NCI-H146 (cell line): ENCODE measurements around the gene FRMD4B.
A peak's percentile ranks its signal among the peaks of the same experiment; 100 is the strongest.
"Not testable (repeated sequence)": the region's sequence is repeated elsewhere in the genome, so short reads cannot be mapped to it uniquely, and the experiment has no call there.

ENCODE experiments used
- DNase-seq: peaks from one replicate; lab custom pipeline; 2025; lab: John Stamatoyannopoulos, UW

The FRMD4B gene

DNA sequence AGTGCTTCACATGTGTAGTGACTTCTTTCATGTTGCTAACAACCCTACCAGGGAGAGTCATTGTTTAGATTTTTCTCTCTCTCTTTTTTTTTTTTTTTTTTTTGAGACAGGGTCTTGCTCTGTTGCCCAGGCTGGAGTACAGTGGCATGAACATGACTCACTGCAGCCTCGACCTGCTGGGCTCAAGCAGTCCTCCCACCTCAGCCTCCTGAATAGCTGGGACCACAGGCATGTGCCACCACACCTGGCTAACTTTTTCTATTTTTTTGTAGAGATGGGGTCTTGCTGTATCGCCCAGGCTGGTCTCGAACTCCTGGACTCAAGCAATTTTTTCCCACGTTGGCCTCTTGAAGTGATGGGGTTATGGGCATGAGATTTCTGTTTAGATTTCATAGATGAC lies 63.4 kb downstream of the FRMD4B start:
- not testable (repeated sequence) for DNase-seq

DNA sequence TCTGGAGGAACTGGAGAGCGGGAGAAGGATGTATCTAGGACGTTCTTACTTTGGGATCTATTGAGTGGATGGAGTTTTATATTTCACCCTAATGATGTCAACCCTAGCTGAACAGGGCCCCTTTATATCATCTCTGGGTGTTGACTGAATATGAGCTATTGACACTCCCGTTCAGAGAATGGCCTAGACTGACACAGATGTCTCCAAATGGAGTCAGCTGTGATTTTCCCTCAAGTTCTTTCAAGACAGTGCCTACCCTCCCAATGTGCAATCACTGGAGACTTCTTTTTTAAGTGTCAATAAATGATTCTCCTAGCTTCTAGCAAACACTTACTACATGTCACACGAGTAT lies 63.8 kb downstream of the FRMD4B start:
- no peak for DNase-seq

DNA sequence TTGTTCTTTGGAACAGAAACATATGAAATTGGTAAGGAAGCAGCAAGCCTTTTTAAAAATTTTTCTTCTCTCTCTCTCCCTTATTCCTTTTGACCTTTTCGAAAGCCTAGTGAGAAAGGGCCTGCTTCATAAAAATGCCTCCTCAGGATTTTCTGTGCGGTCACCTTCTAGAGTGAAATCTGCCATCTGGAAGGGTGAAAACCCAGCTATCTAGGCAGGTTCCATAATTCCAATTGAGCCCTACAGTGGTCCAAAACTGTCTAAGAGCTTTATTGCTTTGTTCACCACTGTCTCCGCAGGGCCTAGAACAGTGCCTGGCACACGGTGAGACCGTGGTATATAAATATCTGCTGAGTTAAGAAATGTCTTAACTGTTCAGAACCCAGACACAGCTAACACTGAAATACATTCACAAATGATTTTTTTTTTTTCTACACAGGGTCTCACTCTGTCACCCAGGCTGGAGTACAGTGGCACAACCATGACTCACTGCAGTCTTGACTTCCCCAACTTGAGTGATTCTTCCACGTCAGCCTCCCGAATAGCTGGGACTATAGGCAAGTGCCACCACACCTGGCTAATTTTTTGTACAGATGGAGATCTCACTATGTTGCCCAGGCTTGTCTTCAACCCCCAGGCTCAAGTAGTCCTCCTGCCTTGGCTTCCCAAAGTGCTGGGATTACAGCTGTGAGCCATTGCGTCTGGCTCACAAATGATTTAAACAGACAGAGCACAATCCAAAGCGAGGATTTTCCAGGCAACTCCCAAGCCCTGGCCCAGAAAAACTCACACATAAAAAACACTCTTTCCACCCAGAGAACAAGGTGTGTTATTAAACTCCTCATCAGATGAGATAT lies 64.4 kb downstream of the FRMD4B start:
- no peak for DNase-seq

DNA sequence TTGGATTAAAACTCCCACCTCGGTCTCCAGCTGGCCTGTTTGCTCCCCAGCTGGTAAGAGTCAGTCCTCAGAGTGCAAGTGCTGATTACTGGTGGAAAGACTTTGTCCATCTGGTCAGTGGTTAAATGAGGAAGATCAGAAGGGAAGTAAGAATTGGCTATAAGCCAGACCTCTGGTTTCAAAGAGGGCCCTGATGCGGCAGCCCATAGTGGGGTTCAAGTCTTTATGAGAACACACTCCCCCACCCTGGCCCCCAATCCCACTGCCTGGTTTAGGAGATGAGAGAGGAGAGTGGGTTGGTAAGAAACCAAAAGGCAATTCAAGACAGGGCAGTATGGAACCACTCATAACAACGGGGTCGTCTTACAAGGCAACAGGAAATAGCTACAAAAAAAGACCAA lies 65.0 kb downstream of the FRMD4B start:
- DNase-seq: no peak

DNA sequence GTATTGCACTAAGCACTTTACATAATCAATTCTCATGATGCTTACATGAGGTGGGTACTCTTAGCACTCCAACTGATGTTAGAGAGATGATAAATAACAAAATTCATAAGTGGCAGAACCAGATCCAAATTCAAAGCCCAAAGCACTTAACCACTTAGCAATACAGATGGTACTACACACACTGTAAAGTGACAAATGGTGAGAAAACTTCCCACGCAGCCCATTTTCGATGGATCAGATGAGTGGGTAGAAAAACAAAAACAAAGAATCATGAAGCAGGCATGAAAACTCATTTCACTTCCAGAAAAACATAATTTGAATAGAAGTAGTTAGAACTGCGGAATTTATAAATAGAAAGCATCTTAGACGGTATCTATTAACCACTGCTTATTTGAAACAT lies 66.2 kb downstream of the FRMD4B start:
- DNase-seq: no peak

DNA sequence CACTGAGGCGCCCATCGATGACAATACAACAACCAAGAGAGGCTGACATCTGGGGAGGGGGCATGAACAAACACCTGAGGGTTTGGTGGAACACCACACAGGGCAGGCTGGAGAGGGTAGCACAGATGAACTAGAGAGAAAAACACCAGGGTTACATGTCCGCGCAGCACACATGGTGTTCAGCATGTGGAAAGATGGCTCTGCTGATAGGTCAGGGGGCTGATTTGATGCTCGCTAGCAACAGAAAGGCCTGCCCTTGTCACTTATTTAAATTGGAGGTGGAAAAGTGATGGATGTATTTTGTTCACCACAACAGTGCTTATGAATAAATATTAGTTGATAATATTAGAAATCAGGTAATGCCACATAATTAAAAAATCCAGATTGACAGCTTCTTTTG lies 67.5 kb downstream of the FRMD4B start:
- DNase-seq: no peak

DNA sequence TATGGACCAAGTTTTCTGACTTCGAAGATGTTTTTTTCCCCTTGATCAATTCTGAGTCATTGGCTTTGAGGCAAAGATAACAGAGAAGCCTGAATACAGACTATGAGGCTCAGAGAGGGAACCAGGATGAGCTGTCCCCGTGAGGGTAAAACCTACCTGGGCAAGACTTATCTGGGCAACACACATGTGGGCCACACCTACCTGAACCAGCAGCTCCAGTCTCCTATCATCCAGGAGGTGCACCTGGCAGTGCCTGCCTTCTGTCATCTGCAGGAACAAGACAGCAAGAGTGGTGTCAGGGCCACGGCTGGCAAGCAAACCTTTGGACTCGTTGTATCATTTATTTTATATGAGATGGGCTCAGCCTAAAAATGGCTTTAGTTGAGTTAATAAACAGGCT lies 72.6 kb downstream of the FRMD4B start:
- no peak for DNase-seq

DNA sequence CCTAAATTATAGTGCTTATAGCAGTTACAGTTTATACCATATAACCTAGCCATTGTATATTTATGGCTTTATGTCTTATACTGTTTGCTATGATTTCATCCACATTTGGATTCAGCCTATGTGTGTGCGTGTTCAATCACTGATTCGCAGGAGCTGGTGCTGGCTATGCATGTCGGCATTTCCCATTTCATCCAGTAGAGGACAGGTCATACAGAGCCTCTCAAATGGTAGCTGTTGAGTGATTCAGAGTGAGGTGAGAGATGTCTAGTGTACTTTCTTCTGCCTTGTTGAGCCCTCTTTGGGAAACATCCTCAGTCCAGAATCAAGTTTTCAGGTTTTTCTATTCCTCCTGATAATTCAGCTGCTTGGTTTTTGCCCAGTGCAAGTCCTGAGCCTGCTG lies 76.1 kb downstream of the FRMD4B start:
- peak; percentile 3 for DNase-seq

DNA sequence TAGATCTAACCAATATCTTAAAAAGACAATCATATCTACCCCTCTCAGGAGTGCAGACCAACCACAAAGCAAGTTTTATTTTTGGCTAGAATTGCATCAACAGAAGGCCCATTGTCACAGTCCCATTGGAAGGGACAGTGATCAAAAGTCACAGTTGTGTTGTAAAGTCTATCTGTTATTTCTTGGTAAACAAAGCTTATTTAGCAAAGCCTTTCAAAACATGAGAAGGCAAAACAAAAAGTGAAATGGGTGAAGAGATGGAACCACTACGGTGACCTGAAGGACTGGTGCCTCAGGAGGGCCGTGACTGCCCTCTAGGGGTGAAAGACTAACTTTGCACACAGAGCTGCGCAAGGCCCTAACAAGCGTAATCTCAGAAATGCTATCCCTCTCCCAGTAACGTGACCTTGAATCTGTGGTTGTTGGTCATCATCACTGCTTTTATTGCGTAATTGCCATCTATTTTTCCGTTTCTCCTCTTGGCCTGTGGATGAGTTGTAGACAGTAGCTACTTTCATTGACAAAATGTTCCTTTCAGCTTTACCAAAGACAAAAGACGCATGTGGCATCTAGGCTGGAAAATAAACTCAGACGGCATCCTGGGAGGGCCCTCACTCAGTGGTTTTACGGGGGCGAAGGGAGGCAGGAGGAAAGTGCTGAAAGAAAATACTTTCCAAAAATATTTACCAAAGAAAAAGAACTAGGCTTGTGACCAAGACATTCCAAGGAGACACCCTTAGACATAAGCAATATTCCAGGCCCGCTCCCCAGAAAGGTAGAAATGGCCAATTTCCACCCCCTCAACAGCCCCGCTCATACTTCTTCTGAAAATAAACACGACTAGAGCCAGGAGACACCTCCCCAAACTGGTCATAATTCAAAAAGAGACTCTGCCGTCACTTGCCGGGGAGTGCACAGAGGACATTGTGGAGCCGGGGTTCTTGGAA lies 79.4 kb downstream of the FRMD4B start:
- peak; percentile 70 for DNase-seq

DNA sequence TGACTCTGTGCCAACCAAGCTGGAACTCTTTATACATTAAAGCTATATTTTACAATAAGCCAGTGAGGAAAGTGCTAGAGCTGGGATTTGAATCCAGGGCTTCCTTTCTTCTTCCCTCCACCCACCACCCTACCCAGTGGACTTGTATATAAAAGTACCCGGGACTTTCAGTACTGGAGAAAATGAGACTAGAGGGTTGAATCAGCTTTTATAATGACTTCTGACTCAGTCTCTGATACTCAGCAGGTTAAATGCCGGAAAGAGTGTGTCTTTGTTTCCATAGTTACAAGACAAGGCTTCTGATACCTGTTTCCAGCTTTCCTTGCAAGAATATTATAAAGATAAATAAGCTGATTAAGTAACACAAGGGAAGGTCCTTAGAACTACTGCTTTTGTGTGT lies 80.9 kb downstream of the FRMD4B start:
- DNase-seq: no peak

DNA sequence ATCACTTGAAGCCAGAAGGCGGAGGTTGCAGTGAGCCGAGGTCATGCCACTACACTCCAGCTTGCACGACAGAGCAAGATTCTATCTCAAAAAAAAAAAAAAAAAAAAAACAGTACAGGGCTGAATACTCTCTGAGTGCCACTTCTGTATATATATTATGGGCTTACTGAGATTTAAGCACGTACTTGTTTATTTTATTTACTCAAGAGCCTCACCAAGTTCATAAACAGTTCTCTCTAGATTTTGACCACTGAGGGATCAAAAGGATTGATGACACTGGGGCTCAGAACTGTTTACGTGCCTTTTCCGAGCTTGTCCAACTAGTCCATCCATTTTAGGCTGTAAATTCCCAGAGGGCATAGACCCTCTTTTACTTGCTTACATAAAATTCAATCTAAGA lies 81.5 kb downstream of the FRMD4B start:
- DNase-seq: no peak

DNA sequence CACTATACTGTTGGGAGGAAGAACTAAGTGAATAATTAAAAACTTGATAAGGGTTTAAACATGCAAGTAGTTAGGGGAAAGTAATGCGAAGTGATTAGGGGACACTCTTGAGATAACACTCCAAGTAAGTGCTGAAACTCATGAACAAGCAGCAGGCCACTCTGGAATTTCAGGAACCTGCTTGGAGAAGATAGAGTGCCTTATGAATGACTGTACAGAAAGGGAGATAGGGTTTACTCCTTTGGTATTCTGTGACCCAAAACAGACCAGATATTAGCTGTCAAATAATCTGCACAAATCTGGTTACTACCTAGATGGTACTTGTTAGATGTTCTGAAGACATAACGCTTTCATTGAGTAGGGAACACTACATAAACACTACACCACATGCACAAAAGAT lies 85.6 kb downstream of the FRMD4B start:
- no peak for DNase-seq

DNA sequence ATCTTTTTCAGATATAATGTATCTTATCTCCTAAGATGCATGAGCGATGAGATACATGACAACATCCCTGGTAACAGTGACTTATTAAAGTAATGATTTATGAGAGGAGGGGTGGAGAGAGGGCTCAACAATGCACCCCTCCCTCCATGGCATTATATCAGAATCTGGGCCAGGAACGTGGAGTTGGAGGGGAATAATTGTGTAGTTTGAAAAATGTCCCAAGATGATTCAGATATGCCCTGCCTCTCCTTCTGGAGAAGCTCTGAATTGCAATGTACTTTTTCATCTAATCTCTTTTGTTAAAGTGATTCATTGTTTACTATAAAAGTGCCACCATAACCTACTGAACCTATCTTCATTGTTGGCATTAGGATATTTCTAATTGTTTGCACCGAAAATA lies 86.5 kb downstream of the FRMD4B start:
- DNase-seq: no peak

DNA sequence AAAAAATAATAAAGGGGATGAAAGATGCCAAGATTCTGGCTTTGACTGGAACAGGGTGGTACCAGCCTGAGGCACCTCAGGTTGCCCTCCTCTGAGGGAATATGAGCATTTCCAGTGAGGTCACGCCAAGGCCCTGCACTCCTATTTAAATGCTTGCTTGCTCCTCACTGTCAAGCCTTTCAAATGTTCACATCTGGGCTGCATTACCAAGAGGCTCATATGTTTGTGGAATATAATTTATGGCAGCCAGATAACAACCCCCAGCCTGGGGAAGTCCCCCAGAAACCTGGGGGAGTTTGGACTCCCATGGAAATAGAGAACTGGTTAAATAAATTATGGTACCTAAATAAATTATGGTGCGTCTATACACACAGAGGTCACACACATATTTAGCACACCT lies 88.4 kb downstream of the FRMD4B start:
- no peak for DNase-seq

DNA sequence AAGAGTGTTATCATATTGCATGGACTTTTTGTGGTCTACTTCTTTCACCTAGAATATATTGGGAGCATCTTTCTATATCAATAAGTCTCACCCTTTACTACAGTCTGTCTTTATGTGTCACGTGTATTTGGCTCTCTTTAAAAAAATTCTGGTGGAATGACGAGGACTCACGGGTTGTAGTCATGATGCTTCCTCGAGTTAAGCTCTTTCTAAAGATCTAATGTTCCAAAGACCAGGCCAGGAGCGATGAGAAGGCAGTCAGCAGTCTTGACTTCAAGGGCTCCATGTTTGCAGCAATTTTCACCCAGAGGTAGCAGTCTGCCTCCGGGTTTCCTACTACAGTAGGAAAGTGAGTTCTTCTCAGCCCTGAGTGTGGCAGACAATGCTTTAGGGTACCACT lies 88.9 kb downstream of the FRMD4B start:
- no peak for DNase-seq

DNA sequence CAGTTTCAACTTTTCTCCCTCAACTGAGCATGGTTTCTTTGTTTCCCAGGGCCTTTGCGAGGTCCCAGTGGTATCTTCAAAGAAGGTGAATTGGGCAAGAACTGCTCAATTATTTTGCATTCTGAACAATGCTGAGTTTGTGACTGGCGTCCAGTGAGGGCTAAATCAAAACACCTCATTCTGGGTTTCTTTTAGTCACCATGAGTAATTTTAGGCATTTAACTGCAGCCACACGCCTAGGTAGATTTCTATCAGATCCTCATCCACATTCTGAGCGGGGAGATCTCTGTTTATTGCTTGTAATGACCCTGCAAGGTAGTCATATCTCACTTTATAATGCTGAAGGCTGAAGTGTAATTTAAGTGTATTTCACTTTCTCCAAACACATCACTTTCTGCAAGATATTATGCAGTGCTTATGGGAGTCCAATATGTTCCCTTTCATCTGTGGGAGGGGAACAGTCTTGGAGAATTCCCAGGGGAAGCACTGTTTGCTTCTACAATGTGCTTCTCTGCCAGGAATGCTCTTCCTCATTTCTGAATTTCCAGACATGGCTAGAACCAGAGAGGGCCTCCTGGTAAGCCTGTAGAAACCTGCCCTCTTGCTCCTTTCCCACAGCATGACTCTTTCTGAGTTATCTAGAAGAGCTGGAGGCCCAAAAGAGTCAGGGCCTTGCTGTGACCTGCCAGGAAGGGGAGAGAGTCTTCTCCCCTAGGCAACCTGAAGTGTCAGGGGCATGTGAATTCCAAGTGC lies 91.7 kb downstream of the FRMD4B start:
- DNase-seq: no peak

DNA sequence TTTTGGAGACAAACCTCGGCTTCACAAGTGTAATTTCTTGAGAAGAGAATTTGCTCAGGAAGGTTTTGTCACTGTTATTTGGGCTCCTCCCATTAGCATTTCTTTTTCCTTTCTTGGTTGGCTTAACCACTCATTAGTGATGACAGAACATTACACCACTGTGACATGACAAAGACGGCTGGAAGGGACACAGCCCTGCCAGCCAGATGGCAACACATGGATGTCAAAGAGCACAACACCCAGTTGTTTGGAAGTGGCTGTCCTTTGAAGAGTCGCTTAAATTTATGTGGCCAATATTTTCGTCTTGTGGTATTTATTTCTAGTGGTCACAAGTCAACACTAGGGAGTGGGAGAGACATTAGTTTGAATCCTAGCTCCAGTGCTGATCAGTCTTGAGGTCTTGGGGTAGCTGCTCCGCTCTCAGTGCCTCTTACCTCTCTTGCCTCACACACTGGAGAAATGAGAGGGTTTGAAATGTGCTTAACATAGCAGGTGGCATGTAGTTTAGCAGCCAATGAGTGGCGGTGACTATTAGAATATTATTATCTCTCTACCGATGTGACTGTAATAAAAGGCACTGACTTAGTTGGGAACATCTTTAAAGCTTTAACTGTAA lies 92.8 kb downstream of the FRMD4B start:
- DNase-seq: no peak

DNA sequence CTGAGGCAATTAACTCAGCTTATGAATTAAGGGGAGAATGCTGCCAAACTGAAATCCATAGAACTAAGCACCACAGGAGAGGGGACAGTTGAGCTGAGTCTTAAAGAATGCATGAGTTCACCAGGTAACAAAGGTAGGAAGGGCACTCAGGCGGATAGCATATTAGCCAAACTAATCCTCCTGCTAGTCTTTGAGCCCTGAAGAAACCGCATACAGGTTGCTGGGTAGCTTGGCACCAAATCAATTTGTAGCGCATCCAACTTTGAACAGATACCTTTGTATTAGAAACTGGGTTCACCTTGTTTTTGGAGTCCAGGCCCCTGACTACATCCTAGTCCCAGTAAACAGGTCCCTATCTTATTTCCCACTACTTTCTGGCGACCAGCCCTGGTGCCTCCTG lies 93.7 kb downstream of the FRMD4B start:
- DNase-seq: no peak

DNA sequence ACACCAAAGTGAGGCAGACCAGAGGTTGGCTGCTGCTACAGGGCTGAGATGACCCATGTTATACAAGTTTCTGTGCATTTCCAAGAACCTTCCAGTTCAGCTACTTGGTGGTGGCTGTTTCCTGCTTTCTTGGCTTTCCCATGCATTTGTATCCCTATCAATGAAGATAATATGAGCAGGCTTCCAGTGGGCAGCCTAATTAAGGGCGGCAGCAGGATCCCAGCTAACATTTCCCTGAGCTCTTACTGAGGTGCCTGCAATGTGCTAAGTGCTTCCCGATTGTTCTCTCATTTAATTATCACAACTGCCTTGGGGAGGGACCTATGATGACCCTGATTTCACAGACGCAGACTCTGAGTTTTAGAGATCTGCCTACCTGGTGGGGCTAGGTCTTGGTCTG lies 95.5 kb downstream of the FRMD4B start:
- DNase-seq: no peak

DNA sequence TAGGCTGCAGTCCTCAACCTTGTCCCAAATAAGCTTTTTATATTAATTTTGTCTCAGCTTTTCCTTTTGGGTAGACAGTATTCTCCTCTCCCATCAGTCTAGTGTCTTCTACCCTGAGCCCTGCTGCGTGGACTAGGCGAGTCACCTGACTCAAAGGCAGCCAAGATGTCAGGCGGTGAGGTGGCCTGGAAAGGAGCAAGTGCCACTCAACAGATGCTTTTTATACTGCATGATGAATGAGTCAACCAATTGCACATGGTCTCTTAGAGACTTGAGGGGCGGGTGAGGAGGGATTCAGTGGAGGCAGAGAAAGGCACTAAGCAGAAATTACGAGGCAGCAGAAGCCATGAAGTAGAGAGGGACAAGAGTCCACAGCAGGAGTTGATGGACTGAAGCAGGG lies 95.9 kb downstream of the FRMD4B start:
- DNase-seq: no peak

DNA sequence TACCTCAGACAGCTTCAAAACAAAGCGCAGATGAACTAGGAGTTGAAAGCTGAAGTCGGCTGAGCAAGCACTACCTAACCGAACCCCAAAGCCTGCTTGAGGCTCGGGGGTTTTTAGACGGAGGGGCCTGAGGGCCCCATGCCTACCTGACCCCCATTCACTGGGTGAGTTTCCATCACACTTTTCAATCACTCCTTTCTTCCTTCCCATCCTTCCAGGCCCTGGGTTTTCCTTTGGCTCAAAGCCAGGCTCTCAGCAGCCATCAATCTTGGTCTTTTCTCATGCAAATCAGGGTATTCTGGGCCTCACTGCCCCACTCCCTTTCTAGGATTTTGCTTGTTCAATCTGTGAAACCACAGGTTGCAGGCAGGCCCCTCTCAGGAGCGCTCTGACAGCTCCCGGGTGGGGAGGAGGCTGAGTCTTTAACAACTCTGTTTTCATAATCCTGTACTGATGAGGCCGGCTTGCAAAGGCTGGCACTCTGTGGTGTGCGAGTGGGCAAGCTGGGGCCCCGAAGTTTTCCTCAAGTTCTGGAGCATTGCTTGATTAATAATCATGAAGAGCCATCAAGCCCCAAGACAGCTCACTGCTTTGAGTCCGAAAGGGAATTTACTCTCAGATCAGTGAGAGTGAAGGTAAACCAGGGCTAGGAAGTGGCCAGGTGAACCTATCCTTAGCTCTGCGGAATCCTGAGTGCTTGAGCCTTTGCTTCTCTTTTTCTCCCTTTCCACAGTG lies 97.6 kb downstream of the FRMD4B start:
- peak; percentile 59 for DNase-seq
